Panc1 (cell line): ENCODE measurements around the gene NKD1. TPM values are rescaled to one million over a fixed set of nuclear protein-coding genes. Genes with fewer than 3 reads are reported as not detected.

ENCODE experiments used
- ATAC-seq: fragments of 200-7000 bp; cut with Tn5 transposase; 2 replicates; pipeline ENCODE4 v1.9.1; 2020; ENCODE audit warnings: mild to moderate bottlenecking, moderate library complexity
- BruUV-seq: library from RNA; stranded (reverse); fragments of 400-500 nt; replicated peaks from 2 replicates; lab custom pipeline; 2021; lab: Mats Ljungman, UMichigan
- CTCF ChIA-PET: fragments of 300-600 bp; sonication (Branson Sonifier 250); formaldehyde crosslinking; loops from one replicate; lab custom pipeline; 2022; ENCODE audit warnings: antibody characterized with exemption; lab: Charles Lee
- POLR2A ChIA-PET: fragments of 300-600 bp; sonication (Branson Sonifier 250); formaldehyde crosslinking; loops from one replicate; lab custom pipeline; 2022; ENCODE audit warnings: antibody characterized with exemption; lab: Charles Lee
- DNase-seq: peaks from one replicate; pipeline ENCODE4 v3.0.0-alpha.2; 2010; ENCODE audit warnings: low read depth, low spot score
- H3K27ac ChIP-seq: 2 replicates; pipeline ENCODE4 v1.5.1; 2011; ENCODE audit warnings: mild to moderate bottlenecking, low read length, inconsistent platforms
- H3K27me3 ChIP-seq: fragments of 200-500 bp; sonication (Bioruptor generic); 2 replicates; pipeline ENCODE4 v1.6.0; 2014; ENCODE audit warnings: low read length, inconsistent platforms; ENCODE audit not compliant: control insufficient read depth, insufficient read depth
- H3K36me3 ChIP-seq: fragments of 200-500 bp; sonication (Bioruptor generic); 2 replicates; pipeline ENCODE4 v1.5.1; 2014; ENCODE audit warnings: inconsistent platforms, mild to moderate bottlenecking, low read length, moderate library complexity; ENCODE audit not compliant: control insufficient read depth, insufficient read depth
- H3K4me1 ChIP-seq: 2 replicates; pipeline ENCODE4 v1.5.1; 2011; ENCODE audit warnings: inconsistent platforms, mild to moderate bottlenecking, low read length, moderate library complexity; ENCODE audit not compliant: control insufficient read depth, insufficient read depth
- H3K4me3 ChIP-seq, 2 experiments: 2 replicates each; pipeline ENCODE4 v1.5.1; 2011 to 2012; ENCODE audit warnings: low read depth in 2 of 2, low read length in 2 of 2, mild to moderate bottlenecking in 2 of 2, inconsistent platforms in 1 of 2, moderate library complexity in 1 of 2
- H3K9me3 ChIP-seq: fragments of 200-500 bp; sonication (Bioruptor generic); 2 replicates; pipeline ENCODE4 v1.5.1; 2014; ENCODE audit warnings: low read depth, mild to moderate bottlenecking, inconsistent platforms, low read length, moderate library complexity; ENCODE audit not compliant: control insufficient read depth, insufficient read depth
- CTCF ChIP-seq: fragments of 450-650 bp; IDR thresholded peaks from 2 replicates; pipeline ENCODE4 v1.5.1; 2017; ENCODE audit warnings: mild to moderate bottlenecking
- POLR2AphosphoS5 ChIP-seq: IDR thresholded peaks from 2 replicates; pipeline ENCODE4 v1.6.1; 2012; ENCODE audit warnings: mild to moderate bottlenecking, low read depth, low read length, moderate library complexity
- REST ChIP-seq, 2 experiments: IDR thresholded peaks; 2 replicates each; pipeline ENCODE4 v1.6.1; 2011 to 2012; ENCODE audit warnings: low read depth in 2 of 2, control low read depth in 1 of 2, low read length in 1 of 2, mild to moderate bottlenecking in 1 of 2, moderate library complexity in 1 of 2; ENCODE audit not compliant: insufficient read depth in 1 of 2
- SIN3A ChIP-seq: IDR thresholded peaks from 2 replicates; pipeline ENCODE4 v1.6.1; 2012; ENCODE audit warnings: low read depth, mild to moderate bottlenecking, low read length, moderate library complexity, borderline replicate concordance; ENCODE audit not compliant: insufficient read depth
- TCF7L2 ChIP-seq: IDR thresholded peaks from 2 replicates; pipeline ENCODE4 v1.6.1; 2011; ENCODE audit warnings: mild to moderate bottlenecking, low read depth, low read length, inconsistent platforms
- in situ Hi-C: cut with HindIII; loops from 2 replicates; pipeline ENCODE4 v1.10.0; 2016; ENCODE audit warnings: low sequenced_read_pairs, low pct_unique_long_range_greater_than_20kb
- intact Hi-C: fragments of 100-400 bp; cut with micrococcal nuclease; formaldehyde crosslinking; loops from one replicate; pipeline ENCODE4 v1.10.0; 2022; ENCODE audit not compliant: unreplicated experiment
- total RNA-seq: library from RNA; stranded (reverse); gene quantifications from one replicate; pipeline ENCODE4 v1.2.1, GENCODE V29; 2021; ENCODE audit not compliant: unreplicated experiment

NKD1 gene
- total RNA-seq, 1 experiment from 2014 or later: 0.18 TPM

GRCh38 chr16:50542703-50543102, 5.5 kb upstream of the NKD1 start:
- ATAC-seq: no peak
- ChIA-PET POLR2A (no interaction called here), CTCF (no interaction called here)
- in situ Hi-C loops (no loop called here), intact Hi-C loops (no loop called here)
- peaks cover 12% of the 10 kb centered on the region for H3K27me3 ChIP-seq
- no peaks in the 10 kb centered on the region for H3K9me3 ChIP-seq
- TF ChIP-seq POLR2AphosphoS5: no peak
- DNase-seq: no peak
- no peak overlapping the region for H3K4me3 ChIP-seq
- H3K36me3 ChIP-seq: no peaks in the 10 kb centered on the region
- H3K4me1 ChIP-seq: no peaks in the 10 kb centered on the region
- BruUV-seq: no TSS peak
- H3K27ac ChIP-seq: no peak overlapping the region

GRCh38 chr16:50546125-50546524, 2.1 kb upstream of the NKD1 start:
- POLR2A ChIA-PET: no interaction called here
- Histone ChIP-seq H3K9me3 (no peaks in the 10 kb centered on the region), H3K36me3 (no peaks in the 10 kb centered on the region), H3K4me3 (no peak overlapping the region), H3K27ac (no peak overlapping the region), H3K4me1 (no peaks in the 10 kb centered on the region), H3K27me3 (peaks cover 12% of the 10 kb centered on the region)
- CTCF ChIA-PET: no interaction called here
- no peak for DNase-seq
- ATAC-seq: no peak
- intact Hi-C loops (no loop called here), in situ Hi-C loops (no loop called here)
- TF ChIP-seq REST (IDR thresholded peaks at IDR 0.05; ENCODE audit: insufficient read depth in 1 of 2, low read depth in 2 of 2, low read length in 1 of 2) (no peak), CTCF (no peak), SIN3A (no peak), POLR2AphosphoS5 (no peak), TCF7L2 (no peak)
- no TSS peak for BruUV-seq

- peak; percentile 44; the same call in 1 of the 2 replicates for ATAC-seq
- Histone ChIP-seq H3K27me3 (peaks cover 12% of the 10 kb centered on the region), H3K4me1 (no peaks in the 10 kb centered on the region), H3K36me3 (no peaks in the 10 kb centered on the region), H3K9me3 (no peaks in the 10 kb centered on the region), H3K27ac (no peak overlapping the region), H3K4me3 (peak overlapping the region; percentile 33 to 55)
- in situ Hi-C loops (no loop called here), intact Hi-C loops (no loop called here)
- TF ChIP-seq CTCF (no peak; the same call in 1 of the 2 replicates), TCF7L2 (peak; percentile 37; the same call in 1 of the 2 replicates)
- ChIA-PET POLR2A (no interaction called here), CTCF (interaction anchor here (0.5 kb wide), 1 partner anchor 639 kb away, joined by 5 read pairs; no protein-coding TSS in a partner anchor)
- BruUV-seq: no TSS peak
- DNase-seq: no peak
Measured at GRCh38 chr16:50547340-50548124, 664 bp upstream of the NKD1 start.
